CD14-positive monocyte (primary cell): ENCODE results near the gene XDH. TPM values are rescaled to one million over a fixed set of nuclear protein-coding genes. Genes with fewer than 3 reads are reported as not detected.

Experiments used
- DNase-seq, 3 donors: peaks; one replicate each; pipeline ENCODE4 v3.0.0-alpha.2; 2011 to 2022
- H2AFZ ChIP-seq: 2 replicates; pipeline ENCODE4 v1.6.0; 2012; ENCODE audit warnings: mild to moderate bottlenecking, low read depth, low read length, inconsistent platforms; ENCODE audit not compliant: insufficient read depth, poor library complexity, severe bottlenecking
- H3K27ac ChIP-seq, 2 donors: 1 replicate in 1 of 2; 2 replicates in 1 of 2; pipeline ENCODE4 v1.5.1; 2012 to 2013; ENCODE audit warnings: low read length in 2 of 2, control low read depth in 1 of 2, inconsistent platforms in 1 of 2, low read depth in 1 of 2, mild to moderate bottlenecking in 1 of 2
- H3K27me3 ChIP-seq, 2 donors: one replicate each; pipeline versions ENCODE4 v1.6.0 to v1.6.1; 2011 to 2013; ENCODE audit warnings: low read length in 2 of 2; ENCODE audit not compliant: control insufficient read depth in 2 of 2, insufficient read depth in 2 of 2
- H3K36me3 ChIP-seq, 2 donors: replicated peaks in 1 of 2; 1 replicate in 1 of 2; 2 replicates in 1 of 2; pipeline versions ENCODE4 v1.5.1 to v1.6.1; 2012 to 2013; ENCODE audit warnings: low read length in 2 of 2, control low read depth in 1 of 2, inconsistent platforms in 1 of 2, mild to moderate bottlenecking in 1 of 2; ENCODE audit not compliant: insufficient read depth in 2 of 2, control insufficient read depth in 1 of 2
- H3K4me1 ChIP-seq, 2 donors: 1 replicate in 1 of 2; 2 replicates in 1 of 2; pipeline versions ENCODE4 v1.5.1 to v1.6.1; 2012 to 2013; ENCODE audit warnings: low read length in 2 of 2, control low read depth in 1 of 2, inconsistent platforms in 1 of 2, mild to moderate bottlenecking in 1 of 2, moderate library complexity in 1 of 2; ENCODE audit not compliant: insufficient read depth in 2 of 2, control insufficient read depth in 1 of 2
- H3K4me2 ChIP-seq: replicated peaks from 2 replicates; pipeline ENCODE3; 2012; ENCODE audit warnings: low read length, moderate library complexity, mild to moderate bottlenecking; ENCODE audit not compliant: poor library complexity, severe bottlenecking; ENCODE audit errors: extremely low read depth
- H3K4me3 ChIP-seq, 3 experiments: fragments of 200-600 bp in 1 of 3; sonication (generic) in 1 of 3; replicated peaks in 1 of 3; 1 replicate in 2 of 3; 2 replicates in 1 of 3; pipeline ENCODE4 v1.5.1; 2011 to 2013; ENCODE audit warnings: low read length in 3 of 3, mild to moderate bottlenecking in 3 of 3, control low read depth in 2 of 3, low read depth in 2 of 3, inconsistent platforms in 1 of 3, moderate library complexity in 1 of 3
- H3K79me2 ChIP-seq: 2 replicates; pipeline ENCODE4 v1.6.0; 2012; ENCODE audit warnings: mild to moderate bottlenecking, control low read depth, inconsistent platforms, low read length, moderate library complexity; ENCODE audit not compliant: insufficient read depth
- H3K9ac ChIP-seq: 2 replicates; pipeline ENCODE4 v1.6.0; 2017; ENCODE audit warnings: low read length, mild to moderate bottlenecking; ENCODE audit not compliant: insufficient read depth, poor library complexity, severe bottlenecking
- H3K9me3 ChIP-seq, 2 donors: replicated peaks in 1 of 2; 1 replicate in 1 of 2; 2 replicates in 1 of 2; pipeline versions ENCODE4 v1.5.1 to v1.6.1; 2012 to 2013; ENCODE audit warnings: low read length in 2 of 2, control low read depth in 1 of 2; ENCODE audit not compliant: control insufficient read depth in 1 of 2, insufficient read depth in 1 of 2
- H4K20me1 ChIP-seq: 2 replicates; pipeline ENCODE4 v1.6.0; 2012; ENCODE audit warnings: mild to moderate bottlenecking, low read length, control low read depth, moderate library complexity; ENCODE audit not compliant: insufficient read depth
- H3K27ac Mint-ChIP-seq, 7 donors: one replicate each; pipeline ENCODE4 v1.8.0; 2020; ENCODE audit warnings: mild to moderate bottlenecking in 7 of 7, mixed read lengths in 7 of 7, moderate library complexity in 6 of 7, inconsistent platforms in 2 of 7
- H3K27me3 Mint-ChIP-seq, 3 donors: one replicate each; pipeline ENCODE4 v1.8.0; 2021 to 2022; ENCODE audit warnings: low read depth in 3 of 3, mild to moderate bottlenecking in 3 of 3, mixed read lengths in 3 of 3, moderate library complexity in 3 of 3, inconsistent platforms in 1 of 3
- H3K36me3 Mint-ChIP-seq, 2 donors: one replicate each; pipeline ENCODE4 v1.8.0; 2020; ENCODE audit warnings: mixed read lengths in 2 of 2, inconsistent platforms in 1 of 2, mild to moderate bottlenecking in 1 of 2
- H3K4me1 Mint-ChIP-seq: one replicate; pipeline ENCODE4 v1.8.0; 2020; ENCODE audit warnings: mild to moderate bottlenecking, mixed read lengths
- H3K4me3 Mint-ChIP-seq, 2 donors: one replicate each; pipeline ENCODE4 v1.8.0; 2020; ENCODE audit warnings: mild to moderate bottlenecking in 2 of 2, mixed read lengths in 2 of 2, moderate library complexity in 1 of 2
- H3K9me3 Mint-ChIP-seq, 7 donors: one replicate each; pipeline ENCODE4 v1.8.0; 2020 to 2022; ENCODE audit warnings: mixed read lengths in 7 of 7, mild to moderate bottlenecking in 6 of 7, moderate library complexity in 6 of 7, inconsistent platforms in 2 of 7
- WGBS: methylation state at CpG from one replicate; pipeline ENCODE4 v1.1.5; 2013; ENCODE audit warnings: missing lambda C conversion rate; ENCODE audit not compliant: insufficient coverage; 5-methylcytosine and 5-hydroxymethylcytosine counted together
- intact Hi-C, 2 donors: fragments of 100-400 bp; cut with micrococcal nuclease; formaldehyde crosslinking; loops; one replicate each; pipeline versions ENCODE4 v1.15.0 to v1.15.1; 2023
- polyA plus RNA-seq, 3 donors: library from polyadenylated mRNA; depleted of rRNA in 1 of 3; unstranded in 2 of 3; stranded (reverse) in 1 of 3; fragments of 300-500 nt in 2 of 3; fragments of >200 nt in 1 of 3; fragmentation: Illumina TruSeq in 2 of 3; gene quantifications; 1 replicate in 2 of 3; 2 replicates in 1 of 3; pipeline ENCODE4 v1.2.3, GENCODE V29; 2012 to 2021
- TF ChIP-seq, protein P1 (sequence below): fragments of 200-600 bp; IDR thresholded peaks from one replicate; pipeline ENCODE4 v1.8.0; 2022; ENCODE audit warnings: antibody characterized with exemption, mild to moderate bottlenecking

The XDH gene
- polyA plus RNA-seq, 3 donors: not detected

DNA sequence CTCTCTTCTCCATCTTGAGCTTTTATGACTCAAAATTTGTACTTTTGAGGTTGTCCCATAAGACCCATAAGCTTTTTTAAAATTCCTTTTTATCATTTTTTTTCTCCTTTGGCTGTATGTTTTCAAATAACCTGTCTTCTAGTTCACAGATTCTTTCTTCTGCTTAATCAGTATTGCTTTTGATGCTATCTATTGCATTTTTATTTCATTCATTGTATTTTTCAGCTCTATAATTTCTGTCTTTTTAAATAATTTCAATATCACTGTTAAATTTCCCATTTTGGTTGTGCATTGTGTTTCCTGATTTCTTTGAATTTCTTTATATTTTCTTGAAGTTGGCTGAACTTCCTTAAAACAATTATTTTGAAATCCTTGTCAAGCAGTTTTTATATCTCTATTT lies 4.8 kb upstream of the XDH start:
- H3K4me1 Mint-ChIP-seq: peaks cover 8% of the 10 kb centered on the region

DNA sequence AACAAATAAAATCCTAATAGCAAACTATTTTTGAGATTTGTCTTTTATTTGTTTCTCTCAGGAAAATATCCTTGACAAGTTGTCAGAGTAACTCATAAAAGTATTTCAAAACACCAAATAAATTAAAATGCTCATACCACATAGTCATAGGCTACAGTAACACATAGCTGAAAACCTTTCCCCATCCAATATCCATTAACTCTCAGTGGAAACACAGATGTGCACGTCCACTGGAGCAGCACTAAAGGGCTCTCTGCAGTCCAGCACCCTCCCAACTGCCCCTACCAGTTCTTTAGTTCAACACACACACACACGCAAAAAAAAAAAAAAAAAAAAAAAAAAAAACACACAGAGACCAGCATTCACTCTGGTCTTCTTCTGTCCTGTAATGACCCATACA lies 879 bp upstream of the XDH start:
- Histone ChIP-seq H3K4me2 (no peak overlapping the region), H3K9ac (no peak overlapping the region), H3K36me3 (no peaks in the 10 kb centered on the region), H4K20me1 (no peaks in the 10 kb centered on the region), H3K79me2 (no peaks in the 10 kb centered on the region), H3K27ac (no peak overlapping the region), H3K4me3 (no peak overlapping the region), H2AFZ (no peak overlapping the region), H3K27me3 (no peaks in the 10 kb centered on the region), H3K9me3 (peaks cover 7 to 14% of the 10 kb centered on the region in 2 donors), H3K4me1 (no peaks in the 10 kb centered on the region)
- Mint-ChIP-seq H3K27me3 (peaks cover 1 to 13% (median 4%) of the 10 kb centered on the region in 3 donors), H3K4me3 (no peak overlapping the region), H3K36me3 (no peaks in the 10 kb centered on the region), H3K4me1 (peaks cover 8% of the 10 kb centered on the region), H3K27ac (no peak overlapping the region), H3K9me3 (peaks cover 11 to 24% (median 16%) of the 10 kb centered on the region in 7 donors)
- DNase-seq: no peak
- TF ChIP-seq, protein P1, sequence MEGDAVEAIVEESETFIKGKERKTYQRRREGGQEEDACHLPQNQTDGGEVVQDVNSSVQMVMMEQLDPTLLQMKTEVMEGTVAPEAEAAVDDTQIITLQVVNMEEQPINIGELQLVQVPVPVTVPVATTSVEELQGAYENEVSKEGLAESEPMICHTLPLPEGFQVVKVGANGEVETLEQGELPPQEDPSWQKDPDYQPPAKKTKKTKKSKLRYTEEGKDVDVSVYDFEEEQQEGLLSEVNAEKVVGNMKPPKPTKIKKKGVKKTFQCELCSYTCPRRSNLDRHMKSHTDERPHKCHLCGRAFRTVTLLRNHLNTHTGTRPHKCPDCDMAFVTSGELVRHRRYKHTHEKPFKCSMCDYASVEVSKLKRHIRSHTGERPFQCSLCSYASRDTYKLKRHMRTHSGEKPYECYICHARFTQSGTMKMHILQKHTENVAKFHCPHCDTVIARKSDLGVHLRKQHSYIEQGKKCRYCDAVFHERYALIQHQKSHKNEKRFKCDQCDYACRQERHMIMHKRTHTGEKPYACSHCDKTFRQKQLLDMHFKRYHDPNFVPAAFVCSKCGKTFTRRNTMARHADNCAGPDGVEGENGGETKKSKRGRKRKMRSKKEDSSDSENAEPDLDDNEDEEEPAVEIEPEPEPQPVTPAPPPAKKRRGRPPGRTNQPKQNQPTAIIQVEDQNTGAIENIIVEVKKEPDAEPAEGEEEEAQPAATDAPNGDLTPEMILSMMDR: no peak
- intact Hi-C loops: no loop called here
- whole genome bisulfite sequencing: 100% methylated on average over 1 of the region's 2 CpGs

More for the DNA sequence above, 4.8 kb upstream of the XDH start:
- Histone ChIP-seq H3K9ac (no peak overlapping the region), H3K27me3 (no peaks in the 10 kb centered on the region), H3K4me1 (no peaks in the 10 kb centered on the region), H3K36me3 (no peaks in the 10 kb centered on the region), H2AFZ (no peak overlapping the region), H4K20me1 (no peaks in the 10 kb centered on the region), H3K4me3 (no peak overlapping the region), H3K4me2 (no peak overlapping the region), H3K9me3 (peaks cover 11 to 14% of the 10 kb centered on the region in 2 donors), H3K27ac (no peak overlapping the region), H3K79me2 (no peaks in the 10 kb centered on the region)
- Mint-ChIP-seq H3K27me3 (peaks cover 0 to 9% (median 1%) of the 10 kb centered on the region in 3 donors), H3K4me3 (no peak overlapping the region), H3K36me3 (no peaks in the 10 kb centered on the region), H3K9me3 (peaks cover 15 to 27% (median 19%) of the 10 kb centered on the region in 7 donors), H3K27ac (no peak overlapping the region)
- DNase-seq: no peak
- TF ChIP-seq, protein P1: no peak
- intact Hi-C loops: no loop called here
